GM19467 (cell line): ENCODE data around the gene MYO9A.

Experiments
- ATAC-seq: cut with Tn5 transposase; IDR thresholded peaks from one replicate; pipeline ENCODE4 v1.9.1; 2021; ENCODE audit warnings: mild to moderate bottlenecking, moderate library complexity; ENCODE audit not compliant: unreplicated experiment

The MYO9A gene

DNA sequence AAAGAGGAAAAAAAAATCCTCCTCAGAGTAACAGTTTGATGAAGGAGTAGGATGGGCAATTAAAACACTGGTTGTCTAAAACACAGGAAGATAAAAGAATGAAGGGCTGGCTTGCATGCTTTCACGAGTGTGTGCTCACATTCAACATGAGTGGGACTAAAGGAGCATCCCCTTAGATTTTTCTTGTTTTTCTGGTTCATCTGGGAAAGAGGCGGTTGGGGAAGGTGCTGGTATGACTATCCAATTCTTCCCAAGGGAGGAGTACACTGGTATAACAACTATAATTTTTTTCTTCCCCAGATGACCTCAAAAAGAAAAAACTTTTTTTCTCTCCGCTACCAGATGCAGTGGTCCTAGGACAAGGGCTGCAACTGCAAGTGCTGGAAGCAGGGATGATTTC, 143.7 kb downstream of the MYO9A start:
- ATAC-seq = no peak

DNA sequence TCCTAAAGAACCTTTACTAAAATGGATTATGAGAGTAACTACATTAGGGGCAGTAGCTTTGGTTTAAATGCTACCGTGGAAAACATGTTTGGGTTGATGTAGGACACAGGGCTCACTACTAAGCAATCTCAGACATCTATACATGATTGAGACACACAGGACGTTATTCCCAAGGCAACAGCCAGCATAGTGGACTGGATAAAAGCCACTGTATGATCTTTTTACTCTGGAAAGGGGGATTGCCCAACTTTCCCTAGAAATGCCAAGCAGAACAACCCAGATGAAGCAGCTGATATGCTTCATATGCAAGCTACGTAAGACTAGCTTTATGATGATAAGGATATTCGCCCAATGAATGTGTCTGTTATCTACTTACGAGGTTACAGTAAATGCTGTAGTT, 144.6 kb downstream of the MYO9A start:
- ATAC-seq = no peak

DNA sequence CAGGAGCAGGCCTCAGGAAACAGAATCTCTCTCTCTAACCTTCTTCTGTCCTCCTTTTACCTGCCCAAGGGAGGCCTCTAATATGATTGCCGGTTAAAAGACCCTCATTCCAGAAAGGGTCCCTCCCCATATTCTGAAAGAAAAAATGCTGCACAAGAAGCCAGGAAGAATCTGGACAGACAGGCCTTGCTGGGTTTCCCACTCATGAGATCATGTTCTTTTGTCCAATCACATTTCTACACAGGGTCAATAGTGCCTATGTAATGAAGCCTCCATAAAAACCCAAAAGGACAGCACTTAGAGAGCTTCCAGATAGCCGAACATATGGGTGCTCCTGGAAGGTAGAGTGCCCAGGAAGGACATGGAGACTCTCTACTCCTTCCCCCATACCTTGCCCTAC, 146.0 kb downstream of the MYO9A start:
- no peak for ATAC-seq

- no peak for ATAC-seq
Observed at GRCh38 chr15:71970435-71970834, 147.5 kb downstream of the MYO9A start.

GRCh38 chr15:71962537-71962936, 155.4 kb downstream of the MYO9A start:
- no peak for ATAC-seq

DNA sequence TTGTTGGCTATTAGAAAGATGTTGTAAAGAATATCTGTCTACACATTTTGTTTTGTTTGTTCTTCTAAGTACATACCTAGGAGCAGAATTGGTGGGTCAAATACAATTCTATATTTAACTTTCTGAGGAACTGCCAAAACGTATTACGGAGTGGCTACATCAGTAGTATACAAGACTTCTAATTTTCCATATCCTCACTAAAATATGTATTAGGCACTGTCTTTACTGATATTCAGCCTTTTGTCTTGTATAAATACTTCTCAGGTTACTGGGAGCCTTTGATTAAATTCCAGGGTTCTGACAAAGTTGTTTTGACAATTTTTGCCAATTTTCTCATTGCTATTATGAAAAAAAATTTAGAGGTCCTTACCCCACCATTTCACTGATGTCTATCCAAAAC, 160.9 kb downstream of the MYO9A start:
- no peak for ATAC-seq

GRCh38 chr15:71951134-71951533, 166.8 kb downstream of the MYO9A start:
- no peak for ATAC-seq

- ATAC-seq = no peak
Observed at GRCh38 chr15:71945012-71945411, 172.9 kb downstream of the MYO9A start.

DNA sequence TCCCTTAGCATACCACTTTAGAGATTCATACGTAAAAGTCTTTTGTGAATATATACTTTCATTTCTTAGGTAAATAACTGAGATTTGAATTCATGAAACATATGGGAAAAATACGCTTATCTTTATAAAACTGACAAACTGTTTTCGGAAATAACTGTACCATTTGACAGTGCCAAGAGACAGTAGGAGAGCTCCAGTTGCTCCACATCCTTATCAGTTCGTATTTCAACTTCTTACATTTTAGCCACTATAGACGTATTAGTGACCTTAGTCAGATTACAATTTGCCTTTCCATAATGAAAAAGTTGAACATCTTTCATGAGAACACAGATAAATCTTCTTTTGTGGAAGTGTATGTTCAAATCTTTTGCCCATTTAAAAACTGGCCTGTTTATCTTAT, 174.1 kb downstream of the MYO9A start:
- no peak for ATAC-seq

DNA sequence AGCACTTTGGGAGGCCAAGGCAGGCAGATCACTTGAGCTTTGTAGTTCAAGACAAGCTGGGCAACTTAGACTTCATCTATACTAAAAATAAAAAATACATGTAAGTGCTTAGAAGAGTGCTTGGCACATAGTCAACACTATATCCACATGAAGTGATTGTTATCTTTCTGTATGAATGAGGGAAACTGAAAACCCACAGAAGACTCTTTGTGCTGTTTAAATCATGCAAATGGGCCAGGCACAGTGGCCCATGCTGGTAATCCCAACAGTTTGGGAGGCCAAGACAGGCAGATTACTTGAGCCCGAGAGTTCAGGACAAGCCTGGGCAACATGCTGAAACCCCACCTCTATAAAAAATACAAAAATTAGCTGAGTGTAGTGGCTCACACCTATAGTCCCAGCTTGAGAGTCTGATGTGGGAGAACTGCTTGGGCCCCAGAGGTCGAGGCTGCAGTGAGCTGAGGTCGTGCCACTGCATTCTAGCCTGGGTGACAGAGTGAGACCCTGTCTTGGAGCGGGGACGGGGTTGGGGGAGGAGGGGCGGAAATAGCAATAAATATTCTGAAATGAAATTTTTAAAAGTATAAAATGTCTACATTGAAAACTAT, 177.9 kb downstream of the MYO9A start:
- ATAC-seq = no peak

GRCh38 chr15:71937650-71938311, 180.2 kb downstream of the MYO9A start:
- no peak for ATAC-seq

GRCh38 chr15:71934446-71934845, 183.5 kb downstream of the MYO9A start:
- ATAC-seq = no peak

- no peak for ATAC-seq
Observed at GRCh38 chr15:71932689-71933088, 185.3 kb downstream of the MYO9A start.

GRCh38 chr15:71931261-71931660, 186.7 kb downstream of the MYO9A start:
- no peak for ATAC-seq

DNA sequence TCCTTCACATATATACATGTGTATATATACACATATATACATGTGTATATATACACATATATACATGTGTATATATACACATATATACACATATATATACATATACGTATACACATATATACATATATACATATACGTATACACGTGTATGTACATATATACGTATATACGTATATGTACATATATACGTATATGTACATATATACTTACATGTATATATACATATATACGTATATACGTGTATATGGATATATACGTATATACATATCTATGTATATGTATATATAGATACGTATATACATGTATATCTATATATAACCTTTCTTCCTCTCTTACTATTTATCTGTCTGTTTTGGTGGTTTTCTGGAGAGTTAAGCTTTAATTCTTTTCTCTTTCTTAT, 192.8 kb downstream of the MYO9A start:
- ATAC-seq = no peak

DNA sequence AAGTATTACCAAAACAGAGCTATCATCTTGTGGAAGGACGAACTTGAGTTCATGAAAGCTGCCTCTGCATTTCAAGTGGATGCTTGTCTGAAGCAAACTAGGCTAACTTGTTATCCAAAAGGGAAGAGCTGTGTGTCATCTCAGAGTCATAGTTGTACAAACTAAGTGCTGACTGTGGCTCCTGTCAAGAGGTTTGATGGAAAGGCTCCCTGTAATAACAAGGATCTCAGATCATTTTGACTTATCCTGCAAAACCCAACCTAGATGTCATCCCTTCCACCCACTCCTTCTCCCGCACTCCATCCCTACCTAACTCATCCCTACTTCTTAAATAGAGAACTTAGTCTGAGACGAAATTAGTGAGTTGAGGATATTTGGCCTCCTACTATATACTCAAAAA, 196.8 kb downstream of the MYO9A start:
- no peak for ATAC-seq

DNA sequence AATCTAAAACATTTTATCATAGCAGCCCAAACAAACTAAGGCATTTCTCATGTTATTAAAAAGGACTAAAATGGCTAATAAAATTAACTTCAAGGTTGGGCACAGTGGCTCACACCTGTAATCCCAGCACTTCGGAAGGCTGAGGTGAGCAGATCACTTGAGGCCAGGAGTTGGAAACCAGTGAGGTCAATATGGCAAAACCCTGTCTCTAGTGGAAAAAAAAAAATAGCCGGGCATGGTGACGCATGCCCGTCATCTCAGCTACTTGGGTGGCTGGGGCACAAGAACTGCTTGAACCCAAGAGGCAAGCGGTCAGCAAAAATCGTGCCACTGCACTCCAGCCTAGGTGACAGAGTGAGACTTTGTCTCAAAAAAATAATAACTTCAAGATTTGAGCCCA, 197.4 kb downstream of the MYO9A start:
- ATAC-seq = no peak

DNA sequence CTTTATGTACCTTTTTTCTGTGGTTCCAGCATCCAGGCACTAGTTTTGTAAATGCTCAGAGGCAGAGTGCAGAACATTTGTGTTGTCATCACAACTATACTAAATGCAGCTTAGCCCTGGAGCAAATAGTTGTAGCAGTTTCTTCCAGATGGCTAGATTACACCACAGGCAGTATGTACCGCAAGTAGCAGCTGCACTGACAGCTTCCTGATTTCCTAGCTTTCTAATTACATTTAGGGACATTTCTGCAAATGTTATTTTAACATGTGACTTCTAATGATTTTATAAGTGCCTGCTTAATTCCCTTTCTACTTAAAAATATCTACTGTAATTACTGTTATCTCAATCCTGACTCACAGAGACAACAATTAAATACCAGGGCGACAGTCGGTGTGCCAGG, 201.1 kb downstream of the MYO9A start:
- no peak for ATAC-seq

DNA sequence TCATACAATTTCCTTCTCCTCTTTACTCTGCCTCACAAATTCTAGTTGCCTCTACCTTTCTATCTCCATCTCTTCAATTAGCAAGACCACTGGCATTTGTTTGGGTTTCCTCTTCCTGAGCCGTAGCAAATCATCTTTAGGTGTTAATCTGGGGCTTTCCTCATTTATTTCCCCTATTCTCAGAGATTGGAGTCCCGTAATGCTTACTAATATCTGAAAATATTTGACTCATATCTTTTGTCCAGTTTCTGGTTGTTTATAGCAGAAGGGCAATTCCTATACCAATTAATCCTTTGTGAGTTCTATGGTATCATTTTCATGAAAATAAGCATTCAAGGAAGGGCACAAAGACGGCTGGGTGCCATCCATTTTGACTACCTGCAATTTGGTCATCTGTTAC, 203.9 kb downstream of the MYO9A start:
- no peak for ATAC-seq

GRCh38 chr15:71899674-71900073, 218.3 kb downstream of the MYO9A start:
- ATAC-seq = no peak

- no peak for ATAC-seq
Observed at GRCh38 chr15:71893691-71894090, 224.3 kb downstream of the MYO9A start.

- no peak for ATAC-seq
Observed at GRCh38 chr15:71892335-71892734, 225.6 kb downstream of the MYO9A start.

GRCh38 chr15:71891026-71891425, 226.9 kb downstream of the MYO9A start:
- ATAC-seq = no peak
